ENCODE data around the gene YPEL3. TPM values are rescaled to one million over a fixed set of nuclear protein-coding genes. Genes with fewer than 3 reads are reported as not detected.
A peak's percentile ranks its signal among the peaks of the same experiment; 100 is the strongest.

The YPEL3 gene
- total RNA-seq, 1 donor from 2014 or later = 36.9 TPM

DNA sequence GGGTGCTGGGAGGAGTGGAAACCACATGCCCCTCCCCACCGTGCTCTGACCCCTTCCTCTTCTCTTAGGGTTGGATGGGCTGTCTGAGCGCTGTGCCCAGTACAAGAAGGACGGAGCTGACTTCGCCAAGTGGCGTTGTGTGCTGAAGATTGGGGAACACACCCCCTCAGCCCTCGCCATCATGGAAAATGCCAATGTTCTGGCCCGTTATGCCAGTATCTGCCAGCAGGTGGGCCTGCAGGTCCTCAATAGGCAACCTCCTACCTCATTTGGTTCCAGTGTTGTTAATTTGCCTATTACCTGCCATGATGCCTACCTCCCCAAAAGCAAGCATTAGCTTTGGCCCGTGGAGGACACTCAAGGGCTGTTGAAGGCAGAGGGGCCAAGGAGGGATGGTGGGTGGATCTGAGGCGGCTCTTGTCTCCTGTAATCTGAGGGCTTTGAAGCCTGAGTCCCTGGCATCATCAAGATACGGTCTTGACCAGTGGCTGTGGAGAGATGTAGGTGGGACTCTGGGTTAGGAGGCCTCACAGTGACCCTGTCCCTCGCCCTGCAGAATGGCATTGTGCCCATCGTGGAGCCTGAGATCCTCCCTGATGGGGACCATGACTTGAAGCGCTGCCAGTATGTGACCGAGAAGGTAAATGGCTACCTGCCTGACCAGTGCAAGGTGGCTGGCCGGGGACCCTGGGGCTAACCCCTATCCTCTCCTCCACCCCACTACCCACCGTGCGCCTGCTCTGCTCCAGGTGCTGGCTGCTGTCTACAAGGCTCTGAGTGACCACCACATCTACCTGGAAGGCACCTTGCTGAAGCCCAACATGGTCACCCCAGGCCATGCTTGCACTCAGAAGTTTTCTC, 27.0 kb downstream of the YPEL3 start:
- peak overlapping the region; percentile 71 for H3K27ac Mint-ChIP-seq
- H3K4me3 Mint-ChIP-seq = peak overlapping the region; percentile 45
- peaks cover 30% of the 10 kb centered on the region for H3K36me3 Mint-ChIP-seq

DNA sequence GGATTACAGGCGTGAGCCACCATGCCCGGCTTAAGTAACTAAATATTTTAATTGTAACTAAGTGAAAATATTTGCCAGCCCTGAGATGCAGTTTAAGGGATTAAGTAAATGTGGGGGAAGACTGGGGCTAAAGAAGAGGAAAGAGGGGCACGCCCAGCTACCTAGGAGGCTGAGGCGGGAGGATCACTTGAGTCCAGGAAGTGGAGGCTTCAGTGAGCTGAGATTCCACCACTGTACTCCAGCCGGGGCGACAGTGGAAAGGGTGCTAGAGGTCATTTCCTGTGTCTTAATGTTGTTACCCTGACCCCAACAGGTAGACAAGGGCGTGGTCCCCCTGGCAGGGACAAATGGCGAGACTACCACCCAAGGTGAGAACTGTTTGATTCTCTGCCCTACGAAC, 27.7 kb downstream of the YPEL3 start:
- Mint-ChIP-seq H3K9me3 (no peaks in the 10 kb centered on the region), H3K27ac (peak overlapping the region; percentile 66), H3K27me3 (ENCODE audit: low read depth) (no peaks in the 10 kb centered on the region), H3K4me1 (peaks cover 43% of the 10 kb centered on the region), H3K4me3 (peak overlapping the region; percentile 45), H3K36me3 (peaks cover 30% of the 10 kb centered on the region)
- TF ChIP-seq, protein P1, sequence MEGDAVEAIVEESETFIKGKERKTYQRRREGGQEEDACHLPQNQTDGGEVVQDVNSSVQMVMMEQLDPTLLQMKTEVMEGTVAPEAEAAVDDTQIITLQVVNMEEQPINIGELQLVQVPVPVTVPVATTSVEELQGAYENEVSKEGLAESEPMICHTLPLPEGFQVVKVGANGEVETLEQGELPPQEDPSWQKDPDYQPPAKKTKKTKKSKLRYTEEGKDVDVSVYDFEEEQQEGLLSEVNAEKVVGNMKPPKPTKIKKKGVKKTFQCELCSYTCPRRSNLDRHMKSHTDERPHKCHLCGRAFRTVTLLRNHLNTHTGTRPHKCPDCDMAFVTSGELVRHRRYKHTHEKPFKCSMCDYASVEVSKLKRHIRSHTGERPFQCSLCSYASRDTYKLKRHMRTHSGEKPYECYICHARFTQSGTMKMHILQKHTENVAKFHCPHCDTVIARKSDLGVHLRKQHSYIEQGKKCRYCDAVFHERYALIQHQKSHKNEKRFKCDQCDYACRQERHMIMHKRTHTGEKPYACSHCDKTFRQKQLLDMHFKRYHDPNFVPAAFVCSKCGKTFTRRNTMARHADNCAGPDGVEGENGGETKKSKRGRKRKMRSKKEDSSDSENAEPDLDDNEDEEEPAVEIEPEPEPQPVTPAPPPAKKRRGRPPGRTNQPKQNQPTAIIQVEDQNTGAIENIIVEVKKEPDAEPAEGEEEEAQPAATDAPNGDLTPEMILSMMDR (IDR thresholded peaks at IDR 0.05; ENCODE audit: unreplicated experiment) = no peak
- no peak for DNase-seq (ENCODE audit: low spot score in 2 of 2, unreplicated experiment in 2 of 2)

More for the DNA sequence above, 27.0 kb downstream of the YPEL3 start:
- no peaks in the 10 kb centered on the region for H3K9me3 Mint-ChIP-seq
- peaks cover 37% of the 10 kb centered on the region for H3K4me1 Mint-ChIP-seq
- TF ChIP-seq, protein P1 (IDR thresholded peaks at IDR 0.05; ENCODE audit: unreplicated experiment) = peak; percentile 64
- H3K27me3 Mint-ChIP-seq (ENCODE audit: low read depth) = no peaks in the 10 kb centered on the region
- DNase-seq (ENCODE audit: low spot score in 2 of 2, unreplicated experiment in 2 of 2) = no peak

DNA sequence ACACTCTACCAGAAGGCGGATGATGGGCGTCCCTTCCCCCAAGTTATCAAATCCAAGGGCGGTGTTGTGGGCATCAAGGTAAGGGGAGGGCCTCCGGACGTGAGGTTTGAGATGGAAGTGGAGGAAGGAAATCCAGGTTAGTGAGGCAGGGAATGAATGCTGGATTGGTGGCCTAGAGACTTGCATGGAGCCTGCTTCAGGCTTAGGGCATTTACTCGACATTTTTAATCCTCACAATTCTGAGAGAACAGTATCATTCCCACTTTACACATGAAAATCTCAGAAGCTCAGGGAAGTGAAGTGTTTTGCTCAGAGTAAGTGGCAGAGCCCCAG, 28.5 kb downstream of the YPEL3 start:
- Mint-ChIP-seq H3K36me3 (peaks cover 30% of the 10 kb centered on the region), H3K9me3 (no peaks in the 10 kb centered on the region), H3K4me3 (peak overlapping the region; percentile 87), H3K27ac (peak overlapping the region; percentile 99), H3K4me1 (peaks cover 43% of the 10 kb centered on the region), H3K27me3 (ENCODE audit: low read depth) (no peaks in the 10 kb centered on the region)
- TF ChIP-seq, protein P1 (IDR thresholded peaks at IDR 0.05; ENCODE audit: unreplicated experiment) = no peak
- DNase-seq (ENCODE audit: low spot score in 2 of 2, unreplicated experiment in 2 of 2) = no peak

DNA sequence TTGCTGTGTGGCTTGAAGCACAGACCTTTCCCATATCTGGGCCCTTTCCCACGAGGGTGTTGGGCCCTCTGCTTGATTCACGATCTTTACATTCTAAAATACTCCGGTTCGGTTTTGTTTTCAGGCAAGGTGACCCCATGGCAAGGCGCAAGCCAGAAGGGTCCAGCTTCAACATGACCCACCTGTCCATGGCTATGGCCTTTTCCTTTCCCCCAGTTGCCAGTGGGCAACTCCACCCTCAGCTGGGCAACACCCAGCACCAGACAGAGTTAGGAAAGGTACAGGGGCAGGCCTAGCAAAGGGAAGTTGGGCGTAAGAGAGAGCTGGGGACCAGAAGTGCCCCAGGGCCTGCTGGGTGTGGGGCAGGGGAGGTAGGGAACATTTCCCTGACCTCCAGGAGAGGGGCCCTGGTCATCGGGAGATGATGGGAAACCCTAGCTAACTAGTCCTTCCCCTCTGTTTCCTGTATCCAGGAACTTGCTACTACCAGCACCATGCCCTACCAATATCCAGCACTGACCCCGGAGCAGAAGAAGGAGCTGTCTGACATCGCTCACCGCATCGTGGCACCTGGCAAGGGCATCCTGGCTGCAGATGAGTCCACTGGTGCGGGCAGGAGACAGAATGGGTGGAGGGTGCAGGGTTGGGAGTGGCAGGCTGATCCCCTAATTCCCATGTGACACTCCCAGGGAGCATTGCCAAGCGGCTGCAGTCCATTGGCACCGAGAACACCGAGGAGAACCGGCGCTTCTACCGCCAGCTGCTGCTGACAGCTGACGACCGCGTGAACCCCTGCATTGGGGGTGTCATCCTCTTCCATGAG, 29.0 kb downstream of the YPEL3 start:
- peak overlapping the region; percentile 87 for H3K4me3 Mint-ChIP-seq
- no peak for DNase-seq (ENCODE audit: low spot score in 2 of 2, unreplicated experiment in 2 of 2)
- peak overlapping the region; percentile 99 for H3K27ac Mint-ChIP-seq
- peaks cover 27% of the 10 kb centered on the region for H3K36me3 Mint-ChIP-seq
- peaks cover 43% of the 10 kb centered on the region for H3K4me1 Mint-ChIP-seq
- H3K9me3 Mint-ChIP-seq = no peaks in the 10 kb centered on the region
- no peaks in the 10 kb centered on the region for H3K27me3 Mint-ChIP-seq (ENCODE audit: low read depth)
- TF ChIP-seq, protein P1 (IDR thresholded peaks at IDR 0.05; ENCODE audit: unreplicated experiment) = no peak

DNA sequence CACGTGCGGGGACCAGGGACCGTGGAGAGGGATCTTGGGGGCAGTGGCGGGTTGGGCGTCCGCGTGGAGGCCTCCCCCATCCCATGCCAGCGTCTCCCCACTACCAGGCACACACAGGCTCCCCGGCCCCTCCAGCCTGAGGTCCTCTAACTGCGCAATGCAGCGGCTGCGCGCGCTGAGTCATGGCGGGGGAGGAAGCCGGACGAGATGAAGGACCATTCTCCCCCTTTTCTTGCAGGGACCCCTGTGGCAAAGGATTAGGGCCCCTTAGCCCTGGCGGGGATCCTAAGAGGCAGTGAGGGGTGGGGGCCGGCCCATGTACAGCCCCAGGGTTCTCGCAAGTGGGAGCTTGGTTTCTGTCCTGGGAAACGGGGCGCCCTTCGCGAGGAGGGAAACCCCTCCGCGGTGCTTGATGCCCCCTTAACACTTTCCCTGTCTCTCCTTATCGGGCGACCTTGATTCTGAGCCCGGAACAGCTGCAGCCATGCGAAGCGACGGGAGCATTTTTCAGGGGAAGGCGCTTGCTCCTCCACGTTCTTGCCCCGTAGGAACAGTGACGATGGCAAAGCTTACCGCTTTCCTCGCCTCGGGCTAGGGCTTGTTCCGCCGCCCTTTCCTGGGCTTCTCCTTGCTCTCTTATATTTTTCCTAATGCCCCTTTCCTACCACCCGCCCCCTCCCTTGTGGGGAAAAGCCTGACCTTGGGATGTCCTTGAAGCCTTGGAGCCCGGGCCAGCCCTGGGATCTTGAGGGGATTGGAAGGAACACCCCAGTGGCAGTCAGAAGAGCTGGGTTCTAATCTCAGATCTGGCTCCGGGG, 29.9 kb downstream of the YPEL3 start:
- TF ChIP-seq, protein P1 (IDR thresholded peaks at IDR 0.05; ENCODE audit: unreplicated experiment) = no peak
- Mint-ChIP-seq H3K36me3 (peaks cover 22% of the 10 kb centered on the region), H3K27me3 (ENCODE audit: low read depth) (no peaks in the 10 kb centered on the region), H3K4me1 (peaks cover 45% of the 10 kb centered on the region), H3K27ac (peak overlapping the region; percentile 99), H3K4me3 (peak overlapping the region; percentile 87), H3K9me3 (no peaks in the 10 kb centered on the region)
- peak in 1 of 2 experiments; percentile 65 for DNase-seq (ENCODE audit: low spot score in 2 of 2, unreplicated experiment in 2 of 2)

Data from mesothelial cell of epicardium (in vitro differentiated cells).